ENCODE measurements around the gene FUBP3.
"Not testable (repeated sequence)": the region's sequence is repeated elsewhere in the genome, so short reads cannot be mapped to it uniquely, and the experiment has no call there.

Gene FUBP3

GRCh38 chr9:130557077-130557468, 22.3 kb upstream of the FUBP3 start:
- DNase-seq, result no peak

GRCh38 chr9:130561056-130561455, 18.3 kb upstream of the FUBP3 start:
- no peak for DNase-seq

GRCh38 chr9:130562525-130562924, 16.9 kb upstream of the FUBP3 start:
- not testable (repeated sequence) for DNase-seq

GRCh38 chr9:130563797-130564196, 15.6 kb upstream of the FUBP3 start:
- DNase-seq, result no peak

DNA sequence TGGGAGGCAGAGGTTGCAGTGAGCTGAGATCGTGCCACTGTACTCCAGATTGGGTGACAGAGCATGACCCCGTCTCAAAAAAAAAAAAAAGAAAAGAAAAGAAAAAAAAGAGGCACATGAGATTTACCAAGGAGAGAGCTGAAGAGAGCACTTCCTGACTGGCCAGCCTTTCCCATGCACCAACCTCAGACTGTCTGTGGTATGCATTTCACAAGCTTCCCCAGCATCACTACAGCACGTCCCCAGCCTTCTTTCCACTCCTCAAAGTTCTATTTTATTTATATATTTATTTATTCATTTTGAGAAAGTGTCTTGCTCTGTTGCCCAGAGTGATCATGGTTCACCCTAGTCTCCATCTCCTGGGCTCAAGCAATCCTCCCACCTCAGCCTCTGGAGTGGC, 13.6 kb upstream of the FUBP3 start:
- no peak for DNase-seq

DNA sequence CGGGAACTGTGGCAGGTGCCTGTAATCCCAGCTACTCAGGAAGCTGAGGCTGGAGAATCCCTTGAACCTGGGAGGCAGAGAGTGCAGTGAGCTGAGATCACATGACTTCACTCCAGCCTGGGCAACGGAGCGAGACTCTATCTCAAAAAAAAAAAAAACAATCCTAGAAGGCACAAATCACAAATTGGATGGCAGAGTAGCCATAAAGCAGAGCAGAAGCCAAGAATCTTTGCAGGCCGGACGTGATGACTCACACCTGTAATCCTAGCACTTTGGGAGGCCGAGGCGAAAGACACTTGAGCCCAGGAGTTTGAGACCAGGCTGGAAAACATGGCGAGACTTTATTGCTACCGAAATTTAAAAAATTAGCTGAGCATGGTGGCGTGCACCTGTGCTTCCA, 9.2 kb upstream of the FUBP3 start:
- DNase-seq, result no peak

GRCh38 chr9:130575514-130575913, 3.9 kb upstream of the FUBP3 start:
- no peak for DNase-seq

- no peak for DNase-seq
Measured at GRCh38 chr9:130576176-130576575, 3.2 kb upstream of the FUBP3 start.

DNA sequence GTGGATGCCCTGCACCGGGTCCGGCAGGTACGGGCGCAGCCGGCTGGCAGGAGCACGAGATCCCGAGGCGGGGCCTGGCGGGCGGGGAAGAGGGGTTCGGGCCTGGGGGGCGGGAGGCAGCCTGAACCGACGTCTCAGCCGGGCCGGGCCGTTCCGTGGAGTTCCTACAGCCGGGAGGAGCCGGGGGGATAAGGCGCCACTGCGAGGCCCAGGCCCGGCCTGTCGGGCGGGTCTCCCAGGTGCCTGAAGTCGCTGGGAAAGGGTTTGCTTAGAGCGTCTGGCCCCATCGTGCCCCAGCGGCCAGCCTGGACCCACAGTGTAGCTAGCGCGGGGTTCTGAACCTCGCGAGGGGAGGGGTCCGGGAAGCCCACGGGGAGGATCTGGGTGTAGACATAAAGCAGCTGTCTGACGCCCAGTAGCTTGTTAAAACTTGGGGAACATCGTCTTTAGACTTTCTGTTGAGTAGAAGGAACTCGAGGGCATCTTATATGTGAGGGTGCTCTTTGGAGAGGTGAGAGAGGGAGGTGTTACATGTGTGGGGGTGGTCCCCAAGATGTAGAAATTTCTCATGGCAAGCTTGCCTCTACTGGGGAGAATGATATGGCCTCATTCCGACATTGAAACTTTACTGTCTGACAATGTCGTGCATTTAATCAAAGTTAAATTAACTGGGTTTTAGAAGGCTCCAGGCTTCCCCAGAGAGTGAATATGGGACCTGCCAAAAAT, 524 bp downstream of the FUBP3 start:
- no peak for DNase-seq

GRCh38 chr9:130581766-130582165, 2.4 kb downstream of the FUBP3 start:
- no peak for DNase-seq

DNA sequence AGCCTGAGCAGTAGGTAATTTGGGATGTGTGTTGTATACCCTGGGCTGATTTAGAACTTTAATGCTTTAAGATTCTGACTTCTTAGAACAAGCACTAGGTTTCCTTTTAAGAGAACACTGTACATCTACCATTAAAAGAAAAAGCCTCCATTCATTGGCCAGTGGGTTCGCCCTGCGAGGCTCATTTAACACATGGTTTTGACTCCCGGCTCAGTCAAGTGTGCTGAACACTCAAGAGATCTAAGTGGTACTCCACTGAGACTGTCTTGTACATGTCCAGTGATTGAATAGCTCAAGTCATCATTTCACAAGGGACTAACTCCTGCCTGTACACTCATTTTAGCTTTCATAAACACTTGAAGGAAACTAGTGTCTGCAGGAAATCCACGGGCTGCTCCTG, 3.9 kb downstream of the FUBP3 start:
- no peak for DNase-seq

DNA sequence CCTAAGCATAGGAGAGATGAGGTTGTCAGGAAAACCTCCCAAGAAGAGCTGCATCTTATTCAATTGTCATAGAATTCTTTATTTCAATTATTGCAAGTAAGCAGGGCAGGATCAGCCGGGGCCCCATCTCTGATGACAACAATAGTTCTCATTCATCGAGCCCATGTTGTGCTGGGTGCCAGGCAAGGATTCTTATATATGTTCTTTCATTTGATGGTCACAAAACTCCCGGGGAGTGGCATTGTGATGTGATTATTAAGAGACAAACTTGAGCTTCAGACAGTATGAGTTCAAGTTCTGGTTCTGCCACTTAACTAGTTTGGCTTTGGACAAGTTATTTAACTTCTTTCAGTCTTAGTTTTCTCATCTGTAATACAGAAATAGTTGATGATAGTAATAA, 8.5 kb downstream of the FUBP3 start:
- no peak for DNase-seq

GRCh38 chr9:130588416-130588815, 9.0 kb downstream of the FUBP3 start:
- no peak for DNase-seq

DNA sequence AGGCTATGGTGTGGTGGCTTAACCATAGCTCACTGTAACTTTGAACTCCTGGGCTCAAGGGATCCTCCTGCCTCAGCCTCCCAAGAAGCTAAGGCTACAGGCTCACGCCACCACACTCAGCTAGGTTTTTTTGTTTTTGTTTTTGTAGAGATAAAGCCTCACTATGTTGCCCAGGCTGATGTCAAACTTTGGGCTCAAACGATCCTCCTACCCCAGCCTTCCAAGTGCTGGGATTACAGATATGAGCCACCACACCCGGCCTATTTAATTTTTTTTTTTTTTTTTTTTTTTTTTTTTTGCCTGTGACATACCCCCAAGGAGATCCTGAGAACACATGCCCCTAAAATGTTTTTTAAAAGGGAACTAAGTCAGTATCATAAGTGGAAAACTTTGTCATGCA, 10.4 kb downstream of the FUBP3 start:
- DNase-seq, result no peak

- DNase-seq, result no peak
Measured at GRCh38 chr9:130590305-130590704, 10.9 kb downstream of the FUBP3 start.

DNA sequence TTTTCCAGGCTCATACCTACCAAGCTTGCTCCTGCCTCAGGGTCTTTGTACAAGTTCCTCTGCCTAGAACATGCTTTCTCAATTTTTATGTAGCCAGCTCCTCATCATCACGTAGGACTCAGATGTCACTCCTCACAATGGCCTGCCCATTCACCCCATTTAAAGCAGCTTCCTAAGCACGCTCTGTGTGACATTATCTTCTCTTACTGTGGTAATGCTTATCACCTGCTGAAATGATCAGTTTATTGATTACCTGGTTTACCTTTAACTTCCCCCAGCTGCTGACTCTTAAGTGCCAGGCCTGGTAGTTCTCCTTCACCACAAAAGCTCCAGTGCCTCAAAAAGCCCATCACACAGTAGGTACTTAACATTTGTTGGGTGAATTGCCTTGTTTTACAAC, 13.6 kb downstream of the FUBP3 start:
- DNase-seq, result no peak

DNA sequence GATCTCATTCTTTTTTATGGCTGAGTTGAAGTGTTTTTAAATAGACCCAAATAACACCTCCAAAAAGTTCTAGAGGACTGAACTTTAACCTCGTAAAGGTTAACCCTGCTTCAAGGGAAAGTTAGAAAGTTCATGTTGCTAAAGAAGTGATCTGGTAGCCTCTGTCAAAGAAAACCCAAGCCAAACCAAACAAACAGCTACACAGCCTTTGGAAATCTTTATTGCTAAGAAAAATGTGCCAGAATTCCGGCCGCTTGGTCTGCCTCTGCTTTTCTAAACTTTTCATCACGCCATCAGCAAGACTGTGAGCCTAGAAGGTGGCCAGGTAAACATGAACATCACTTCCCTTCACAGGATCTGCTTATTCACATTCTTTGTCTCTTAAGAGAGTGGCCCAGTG, 17.9 kb downstream of the FUBP3 start:
- no peak for DNase-seq

GRCh38 chr9:130598188-130598587, 18.8 kb downstream of the FUBP3 start:
- no peak for DNase-seq

GRCh38 chr9:130599625-130600024, 20.2 kb downstream of the FUBP3 start:
- DNase-seq, result no peak

DNA sequence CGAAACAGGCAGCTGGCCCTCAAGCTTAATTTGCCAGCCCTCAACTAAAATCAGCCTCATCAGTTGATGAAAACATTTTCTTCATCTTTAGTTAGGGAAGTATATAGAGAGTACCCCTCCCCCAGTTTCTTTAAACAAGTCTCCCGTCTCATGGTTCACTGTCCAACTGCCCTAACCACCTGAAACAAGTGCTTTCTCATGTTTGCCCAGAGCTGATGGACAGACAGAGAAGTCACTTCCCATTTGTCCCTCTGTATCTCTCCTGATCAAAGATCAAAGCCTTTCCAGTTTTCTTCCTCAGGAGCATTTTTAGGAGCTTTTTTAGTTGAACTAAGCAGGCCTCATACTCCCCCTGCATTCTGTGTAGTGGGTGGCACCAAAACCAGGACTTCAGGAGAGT, 21.7 kb downstream of the FUBP3 start:
- no peak for DNase-seq

DNA sequence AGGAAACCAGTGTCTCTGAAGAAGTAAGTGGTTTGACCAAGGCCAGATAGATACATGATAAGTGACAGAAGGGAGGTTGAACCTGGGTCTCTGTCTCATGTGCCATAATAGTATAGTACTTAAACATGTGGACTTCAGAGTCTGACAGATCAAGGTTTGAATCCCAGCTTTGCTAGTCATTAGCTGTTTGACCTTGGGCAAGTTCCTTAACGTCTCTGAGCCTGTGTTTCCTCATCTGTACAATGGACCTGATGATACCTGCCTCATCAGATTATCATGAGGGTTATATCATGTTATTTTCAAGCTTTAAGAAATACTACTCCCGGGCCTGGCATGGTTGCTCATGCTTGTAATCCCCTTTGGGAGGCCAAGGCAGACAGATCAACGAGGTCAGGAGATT, 24.9 kb downstream of the FUBP3 start:
- DNase-seq, result no peak

GRCh38 chr9:130606887-130607600, 27.7 kb downstream of the FUBP3 start:
- DNase-seq, result no peak

- DNase-seq, result no peak
Measured at GRCh38 chr9:130607640-130608420, 28.5 kb downstream of the FUBP3 start.

DNA sequence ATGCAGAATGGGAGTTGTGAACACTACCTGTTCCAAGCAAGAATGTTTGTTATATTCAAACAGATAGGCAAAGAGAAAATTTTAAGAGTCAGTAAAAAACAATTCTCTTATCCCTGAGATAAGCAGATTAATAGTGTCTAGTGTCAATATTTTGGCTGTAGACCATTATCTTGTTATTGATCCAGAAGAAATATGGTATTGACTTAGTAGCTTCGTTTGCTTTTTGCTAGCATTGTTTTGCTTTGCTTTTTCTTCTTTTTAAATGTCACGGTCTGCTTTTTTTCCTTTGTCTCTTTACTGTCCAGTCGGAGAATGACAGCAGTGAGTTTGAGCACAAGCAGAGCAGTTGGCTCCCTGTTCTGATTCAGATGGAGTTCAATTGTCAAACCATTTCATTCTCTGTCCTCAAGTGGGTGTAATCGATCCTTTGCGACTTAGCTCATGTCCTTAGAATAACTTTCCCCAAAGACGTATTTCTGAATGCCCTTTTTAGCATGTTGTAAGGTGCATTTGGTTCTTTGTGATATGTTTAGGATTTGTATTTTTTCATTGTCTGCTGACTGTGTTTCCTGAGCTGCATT, 29.3 kb downstream of the FUBP3 start:
- DNase-seq, result no peak

Data from CD4-positive, alpha-beta T cell treated with Interleukin-15 for 1 hour (primary cell).